GM12878 (cell line): ENCODE measurements around the gene COQ2. TPM values are rescaled to one million over a fixed set of nuclear protein-coding genes. Genes with fewer than 3 reads are reported as not detected.

ENCODE experiments used
- BCLAF1 ChIP-seq: fragments of 450-650 bp; IDR thresholded peaks from 2 replicates; pipeline ENCODE4 v1.6.1; 2017; ENCODE audit warnings: antibody characterized with exemption, mild to moderate bottlenecking, moderate library complexity
- CEBPB ChIP-seq, 2 experiments: fragments of 150-350 bp in 1 of 2; IDR thresholded peaks; 2 replicates each; pipeline ENCODE4 v1.6.1; 2012 to 2014; ENCODE audit warnings: low read depth in 2 of 2, low read length in 2 of 2, borderline replicate concordance in 1 of 2, inconsistent platforms in 1 of 2
- CHD2 ChIP-seq: IDR thresholded peaks from 2 replicates; pipeline ENCODE4 v1.6.1; 2011; ENCODE audit warnings: low read depth, low read length, improper control_type of control experiment, borderline replicate concordance
- CTCF ChIP-seq, 3 experiments: IDR thresholded peaks in 2 of 3; conservative IDR thresholded peaks in 1 of 3; 2 replicates each; pipeline ENCODE4 v1.5.1; 2011; ENCODE audit warnings: low read depth in 3 of 3, low read length in 3 of 3, mild to moderate bottlenecking in 3 of 3, control low read depth in 2 of 3, moderate library complexity in 2 of 3, inconsistent platforms in 1 of 3, mixed read lengths in 1 of 3; ENCODE audit not compliant: control insufficient read depth in 2 of 3, insufficient read depth in 1 of 3; ENCODE audit errors: extremely low read depth in 1 of 3
- EGR1 ChIP-seq, 2 experiments: IDR thresholded peaks; 1 replicate in 1 of 2; 2 replicates in 1 of 2; pipeline ENCODE4 v1.6.1; 2011 to 2012; ENCODE audit warnings: low read depth in 2 of 2, low read length in 2 of 2, borderline replicate concordance in 1 of 2, mild to moderate bottlenecking in 1 of 2, moderate library complexity in 1 of 2
- IRF4 ChIP-seq: IDR thresholded peaks from 2 replicates; pipeline ENCODE4 v1.6.1; 2011; ENCODE audit warnings: low read depth, low read length
- KDM1A ChIP-seq: fragments of 200-600 bp; sonication (generic); IDR thresholded peaks from 2 replicates; pipeline ENCODE4 v1.6.1; 2016; ENCODE audit warnings: borderline replicate concordance
- MAX ChIP-seq: IDR thresholded peaks from 2 replicates; pipeline ENCODE4 v1.6.1; 2012; ENCODE audit warnings: low read depth, low read length, improper control_type of control experiment
- NBN ChIP-seq: fragments of 450-650 bp; IDR thresholded peaks from 2 replicates; pipeline ENCODE4 v1.6.1; 2016
- NFYA ChIP-seq: IDR thresholded peaks from 2 replicates; pipeline ENCODE4 v1.6.1; 2011; ENCODE audit warnings: low read depth, mild to moderate bottlenecking, low read length, improper control_type of control experiment, borderline replicate concordance
- POU2F2 ChIP-seq: IDR thresholded peaks from 3 replicates; pipeline ENCODE4 v1.6.1; 2011; ENCODE audit warnings: low read depth, mild to moderate bottlenecking, low read length, borderline replicate concordance
- RUNX3 ChIP-seq: IDR thresholded peaks from 2 replicates; pipeline ENCODE4 v1.6.1; 2012; ENCODE audit warnings: low read length, inconsistent platforms
- SIX5 ChIP-seq: IDR thresholded peaks from 2 replicates; pipeline ENCODE4 v1.6.1; 2011; ENCODE audit warnings: mild to moderate bottlenecking, low read depth, low read length, moderate library complexity; ENCODE audit not compliant: severe bottlenecking
- SPI1 ChIP-seq: IDR thresholded peaks from 2 replicates; pipeline ENCODE4 v1.6.1; 2011; ENCODE audit warnings: low read depth, mild to moderate bottlenecking, low read length, moderate library complexity, borderline replicate concordance; ENCODE audit not compliant: insufficient read depth
- TBL1XR1 ChIP-seq: IDR thresholded peaks from 2 replicates; pipeline ENCODE4 v1.6.1; 2012; ENCODE audit warnings: low read depth, low read length, improper control_type of control experiment
- USF1 ChIP-seq: IDR thresholded peaks from 2 replicates; pipeline ENCODE4 v1.6.1; 2011; ENCODE audit warnings: borderline replicate concordance, low read depth, mild to moderate bottlenecking, moderate library complexity, mixed read lengths, low read length; ENCODE audit not compliant: insufficient read depth; ENCODE audit errors: extremely low read length
- ZNF217 ChIP-seq: fragments of 450-650 bp; IDR thresholded peaks from 2 replicates; pipeline ENCODE4 v1.6.1; 2017; ENCODE audit warnings: antibody characterized with exemption, mild to moderate bottlenecking
- ZNF274 ChIP-seq: IDR thresholded peaks from one replicate; pipeline ENCODE4 v1.8.0; 2011; ENCODE audit not compliant: insufficient read length, insufficient read depth
- polyA plus RNA-seq, 11 experiments: library from polyadenylated mRNA; depleted of rRNA in 4 of 11; unstranded in 6 of 11; stranded (reverse) in 5 of 11; fragments of >200 nt; fragmentation: Nextera tagmentation in 4 of 11; fragmentation: Illumina TruSeq in 1 of 11; extraction: Ambion mirVana in 4 of 11; extraction: Trizol in 1 of 11; gene quantifications; 1 replicate in 1 of 11; 2 replicates in 10 of 11; pipeline versions ENCODE4 v1.2.1 to v1.2.3, GENCODE V29; 2011 to 2016; ENCODE audit warnings: inconsistent platforms in 2 of 11, missing spikeins in 2 of 11, low read depth in 1 of 11
- total RNA-seq, 4 experiments: library from RNA; depleted of rRNA in 3 of 4; stranded (reverse); fragments of >200 nt in 3 of 4; fragmentation: Illumina TruSeq in 1 of 4; extraction: Trizol in 1 of 4; gene quantifications; 2 replicates each; pipeline versions ENCODE4 v1.2.1 to v1.2.3, GENCODE V29; 2013 to 2021
- TF ChIP-seq, protein P1 (sequence below): fragments of 450-650 bp; IDR thresholded peaks from 2 replicates; pipeline ENCODE4 v1.6.1; 2017; ENCODE audit warnings: mild to moderate bottlenecking, low read depth, inconsistent platforms; ENCODE audit not compliant: poor library complexity, severe bottlenecking
- TF ChIP-seq, protein P2 (sequence below): IDR thresholded peaks from 2 replicates; pipeline ENCODE4 v1.6.1; 2012; ENCODE audit warnings: low read length, inconsistent platforms

Gene COQ2
- total and polyA plus RNA-seq, 10 of the 15 experiments (the other 5 are each of a cell fraction or from before 2014, with no cell fraction given) = 5.0 to 46.7 (median 19.1) TPM

- TF ChIP-seq MAX (no peak), CHD2 (peak; percentile 42; the same call in 1 of the 2 replicates), IRF4 (no peak; the same call in 1 of the 2 replicates), NFYA (no peak), USF1 (no peak), ZNF274 (no peak), EGR1 (IDR thresholded peaks at IDR 0.05; ENCODE audit: borderline replicate concordance in 1 of 2, low read depth in 2 of 2, low read length in 2 of 2) (no peak), NBN (peak; percentile 70; the same call in 1 of the 2 replicates), CTCF (IDR thresholded peaks at IDR 0.05 in 2 of 3, conservative IDR thresholded peaks at IDR 0.05 in 1 of 3; ENCODE audit: control insufficient read depth in 2 of 3, extremely low read depth in 1 of 3, insufficient read depth in 1 of 3, low read depth in 3 of 3, low read length in 3 of 3) (no peak), CEBPB (IDR thresholded peaks at IDR 0.05; ENCODE audit: borderline replicate concordance in 1 of 2, low read depth in 2 of 2, low read length in 2 of 2) (peak in 1 of 2 experiments; percentile 72; a peak in 1 of 4 replicates), BCLAF1 (no peak), POU2F2 (no peak; the same call in 2 of the 3 replicates), SIX5 (no peak), ZNF217 (no peak; the same call in none of the 2 replicates), SPI1 (peak; percentile 90), KDM1A (no peak), TBL1XR1 (no peak; the same call in none of the 2 replicates), RUNX3 (peak; percentile 93)
- TF ChIP-seq, protein P1, sequence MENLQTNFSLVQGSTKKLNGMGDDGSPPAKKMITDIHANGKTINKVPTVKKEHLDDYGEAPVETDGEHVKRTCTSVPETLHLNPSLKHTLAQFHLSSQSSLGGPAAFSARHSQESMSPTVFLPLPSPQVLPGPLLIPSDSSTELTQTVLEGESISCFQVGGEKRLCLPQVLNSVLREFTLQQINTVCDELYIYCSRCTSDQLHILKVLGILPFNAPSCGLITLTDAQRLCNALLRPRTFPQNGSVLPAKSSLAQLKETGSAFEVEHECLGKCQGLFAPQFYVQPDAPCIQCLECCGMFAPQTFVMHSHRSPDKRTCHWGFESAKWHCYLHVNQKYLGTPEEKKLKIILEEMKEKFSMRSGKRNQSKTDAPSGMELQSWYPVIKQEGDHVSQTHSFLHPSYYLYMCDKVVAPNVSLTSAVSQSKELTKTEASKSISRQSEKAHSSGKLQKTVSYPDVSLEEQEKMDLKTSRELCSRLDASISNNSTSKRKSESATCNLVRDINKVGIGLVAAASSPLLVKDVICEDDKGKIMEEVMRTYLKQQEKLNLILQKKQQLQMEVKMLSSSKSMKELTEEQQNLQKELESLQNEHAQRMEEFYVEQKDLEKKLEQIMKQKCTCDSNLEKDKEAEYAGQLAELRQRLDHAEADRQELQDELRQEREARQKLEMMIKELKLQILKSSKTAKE = peak; percentile 80
- TF ChIP-seq, protein P2, sequence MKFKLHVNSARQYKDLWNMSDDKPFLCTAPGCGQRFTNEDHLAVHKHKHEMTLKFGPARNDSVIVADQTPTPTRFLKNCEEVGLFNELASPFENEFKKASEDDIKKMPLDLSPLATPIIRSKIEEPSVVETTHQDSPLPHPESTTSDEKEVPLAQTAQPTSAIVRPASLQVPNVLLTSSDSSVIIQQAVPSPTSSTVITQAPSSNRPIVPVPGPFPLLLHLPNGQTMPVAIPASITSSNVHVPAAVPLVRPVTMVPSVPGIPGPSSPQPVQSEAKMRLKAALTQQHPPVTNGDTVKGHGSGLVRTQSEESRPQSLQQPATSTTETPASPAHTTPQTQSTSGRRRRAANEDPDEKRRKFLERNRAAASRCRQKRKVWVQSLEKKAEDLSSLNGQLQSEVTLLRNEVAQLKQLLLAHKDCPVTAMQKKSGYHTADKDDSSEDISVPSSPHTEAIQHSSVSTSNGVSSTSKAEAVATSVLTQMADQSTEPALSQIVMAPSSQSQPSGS = peak; percentile 49; the same call in 1 of the 2 replicates
Observed at GRCh38 chr4:83240379-83240875, 44.2 kb downstream of the COQ2 start (continued).
